IgD-negative memory B cell (primary cell): ENCODE measurements around the gene RUNX2. TPM values are rescaled to one million over a fixed set of nuclear protein-coding genes. Genes with fewer than 3 reads are reported as not detected.
A peak's percentile ranks its signal among the peaks of the same experiment; 100 is the strongest.

Experiments
- H3K27ac Mint-ChIP-seq, 3 donors: one replicate each; pipeline ENCODE4 v1.8.0; 2020 to 2022; ENCODE audit warnings: mild to moderate bottlenecking in 3 of 3, mixed read lengths in 3 of 3, moderate library complexity in 1 of 3
- H3K27me3 Mint-ChIP-seq: one replicate; pipeline ENCODE4 v1.8.0; 2021; ENCODE audit warnings: mixed read lengths
- H3K36me3 Mint-ChIP-seq: one replicate; pipeline ENCODE4 v1.8.0; 2020; ENCODE audit warnings: mild to moderate bottlenecking, mixed read lengths
- H3K4me1 Mint-ChIP-seq, 3 donors: one replicate each; pipeline ENCODE4 v1.8.0; 2020 to 2022; ENCODE audit warnings: mixed read lengths in 3 of 3, mild to moderate bottlenecking in 1 of 3
- H3K4me3 Mint-ChIP-seq, 4 donors: one replicate each; pipeline ENCODE4 v1.8.0; 2020 to 2022; ENCODE audit warnings: mild to moderate bottlenecking in 4 of 4, mixed read lengths in 4 of 4, moderate library complexity in 3 of 4
- H3K9me3 Mint-ChIP-seq, 3 donors: one replicate each; pipeline ENCODE4 v1.8.0; 2020 to 2021; ENCODE audit warnings: mixed read lengths in 3 of 3, mild to moderate bottlenecking in 1 of 3
- polyA plus RNA-seq: library from polyadenylated mRNA; unstranded; fragments of 300-500 nt; fragmentation: Illumina TruSeq; gene quantifications from one replicate; pipeline ENCODE4 v1.2.3, GENCODE V29; 2021

The RUNX2 gene
- polyA plus RNA-seq, 1 donor from 2014 or later, result 2.9 TPM

- Mint-ChIP-seq H3K27ac (peak overlapping the region in 1 of 3 donors; percentile 13), H3K27me3 (no peaks in the 10 kb centered on the region), H3K36me3 (peaks cover 4% of the 10 kb centered on the region), H3K4me3 (no peak overlapping the region), H3K4me1 (peaks cover 6 to 15% (median 9%) of the 10 kb centered on the region in 3 donors), H3K9me3 (no peaks in the 10 kb centered on the region)
Measured at GRCh38 chr6:45479834-45480751, 152.0 kb downstream of the RUNX2 start.

- no peak overlapping the region for H3K4me3 Mint-ChIP-seq
- peak overlapping the region in 1 of 3 donors; percentile 44 for H3K27ac Mint-ChIP-seq
- no peaks in the 10 kb centered on the region for H3K9me3 Mint-ChIP-seq
- H3K27me3 Mint-ChIP-seq, result no peaks in the 10 kb centered on the region
- H3K4me1 Mint-ChIP-seq, result peaks cover 6 to 15% (median 9%) of the 10 kb centered on the region in 3 donors
- peaks cover 4% of the 10 kb centered on the region for H3K36me3 Mint-ChIP-seq
Measured at GRCh38 chr6:45480752-45481415, 152.8 kb downstream of the RUNX2 start.

- H3K4me1 Mint-ChIP-seq, result peaks cover 21 to 31% (median 24%) of the 10 kb centered on the region in 3 donors
- H3K36me3 Mint-ChIP-seq, result peaks cover 4% of the 10 kb centered on the region
- H3K27me3 Mint-ChIP-seq, result no peaks in the 10 kb centered on the region
- no peak overlapping the region for H3K27ac Mint-ChIP-seq
- H3K4me3 Mint-ChIP-seq, result no peak overlapping the region
- H3K9me3 Mint-ChIP-seq, result no peaks in the 10 kb centered on the region
Measured at GRCh38 chr6:45483021-45483420, 154.9 kb downstream of the RUNX2 start.

DNA sequence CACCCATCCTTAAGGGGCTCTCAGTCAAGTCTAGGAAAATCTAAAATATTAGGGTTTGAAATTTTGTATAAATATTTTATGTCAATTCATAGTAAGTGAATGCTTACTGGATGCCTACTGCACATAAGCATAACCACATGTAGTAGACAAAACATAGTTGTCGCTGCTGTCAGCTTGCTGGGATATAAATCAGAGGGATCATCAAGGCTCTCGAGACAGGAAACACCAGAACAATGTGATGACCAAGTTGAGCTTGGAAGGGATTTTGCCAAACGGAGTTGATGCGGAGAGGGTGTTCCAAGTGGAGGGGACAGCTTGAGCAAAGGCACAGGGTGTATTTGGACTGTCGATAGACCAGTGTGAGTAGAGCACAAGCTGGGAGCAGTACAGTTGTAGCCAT is 155.4 kb downstream of the RUNX2 start:
- no peaks in the 10 kb centered on the region for H3K27me3 Mint-ChIP-seq
- peaks cover 23 to 33% (median 26%) of the 10 kb centered on the region in 3 donors for H3K4me1 Mint-ChIP-seq
- H3K36me3 Mint-ChIP-seq, result peaks cover 4% of the 10 kb centered on the region
- H3K27ac Mint-ChIP-seq, result no peak overlapping the region
- no peaks in the 10 kb centered on the region for H3K9me3 Mint-ChIP-seq
- no peak overlapping the region for H3K4me3 Mint-ChIP-seq

- peaks cover 5% of the 10 kb centered on the region for H3K36me3 Mint-ChIP-seq
- H3K4me1 Mint-ChIP-seq, result peaks cover 18 to 22% (median 21%) of the 10 kb centered on the region in 3 donors
- no peaks in the 10 kb centered on the region for H3K27me3 Mint-ChIP-seq
- H3K27ac Mint-ChIP-seq, result peak overlapping the region in 1 of 3 donors; percentile 29
- no peaks in the 10 kb centered on the region for H3K9me3 Mint-ChIP-seq
- H3K4me3 Mint-ChIP-seq, result peak overlapping the region in 2 of 4 donors; percentile 1 to 39
Measured at GRCh38 chr6:45486736-45487135, 158.6 kb downstream of the RUNX2 start.

DNA sequence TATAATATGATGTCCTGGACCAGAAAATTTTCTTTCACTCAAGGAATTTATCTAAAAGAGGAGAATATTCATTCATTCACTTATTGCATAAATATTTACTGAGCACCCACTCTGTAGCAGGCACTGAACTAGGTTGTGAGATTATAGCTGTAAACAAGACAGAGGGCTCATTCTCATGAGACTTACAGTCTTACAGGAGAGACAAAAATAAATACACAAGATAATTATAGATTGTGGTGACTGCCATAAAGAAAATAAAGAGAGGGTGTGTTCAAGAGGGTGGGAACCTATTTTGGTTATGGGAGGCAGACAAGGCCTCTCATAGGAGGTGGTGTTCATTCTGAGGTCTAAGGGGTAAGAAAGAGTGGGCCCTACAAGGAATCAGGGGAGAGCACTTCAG is 159.5 kb downstream of the RUNX2 start:
- H3K36me3 Mint-ChIP-seq, result peaks cover 5% of the 10 kb centered on the region
- no peaks in the 10 kb centered on the region for H3K27me3 Mint-ChIP-seq
- peak overlapping the region in 1 of 4 donors; percentile 32 for H3K4me3 Mint-ChIP-seq
- peaks cover 18 to 22% (median 21%) of the 10 kb centered on the region in 3 donors for H3K4me1 Mint-ChIP-seq
- peak overlapping the region in 1 of 3 donors; percentile 18 for H3K27ac Mint-ChIP-seq
- no peaks in the 10 kb centered on the region for H3K9me3 Mint-ChIP-seq

DNA sequence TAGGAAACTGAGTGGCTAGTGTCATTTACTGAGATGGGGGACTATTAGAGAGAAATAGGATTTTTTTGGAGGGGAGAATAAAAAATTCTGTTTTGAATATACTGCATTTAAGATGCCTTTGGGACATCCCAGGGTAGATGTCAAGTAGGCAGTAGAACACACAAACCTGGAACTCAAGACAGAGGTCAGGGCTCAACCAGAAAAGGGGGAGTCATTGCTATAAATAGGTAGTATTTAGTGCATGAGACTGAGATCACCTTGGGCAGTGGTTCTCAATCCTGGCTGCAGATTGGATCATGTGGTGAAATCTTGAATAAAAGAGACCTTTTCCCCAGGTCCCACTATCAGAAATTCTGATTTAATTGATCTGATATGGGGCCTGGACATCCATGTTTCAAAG is 160.1 kb downstream of the RUNX2 start:
- Mint-ChIP-seq H3K4me3 (no peak overlapping the region), H3K27ac (peak overlapping the region in 1 of 3 donors; percentile 18), H3K27me3 (no peaks in the 10 kb centered on the region), H3K36me3 (peaks cover 5% of the 10 kb centered on the region), H3K9me3 (no peaks in the 10 kb centered on the region), H3K4me1 (peaks cover 18 to 22% (median 21%) of the 10 kb centered on the region in 3 donors)

DNA sequence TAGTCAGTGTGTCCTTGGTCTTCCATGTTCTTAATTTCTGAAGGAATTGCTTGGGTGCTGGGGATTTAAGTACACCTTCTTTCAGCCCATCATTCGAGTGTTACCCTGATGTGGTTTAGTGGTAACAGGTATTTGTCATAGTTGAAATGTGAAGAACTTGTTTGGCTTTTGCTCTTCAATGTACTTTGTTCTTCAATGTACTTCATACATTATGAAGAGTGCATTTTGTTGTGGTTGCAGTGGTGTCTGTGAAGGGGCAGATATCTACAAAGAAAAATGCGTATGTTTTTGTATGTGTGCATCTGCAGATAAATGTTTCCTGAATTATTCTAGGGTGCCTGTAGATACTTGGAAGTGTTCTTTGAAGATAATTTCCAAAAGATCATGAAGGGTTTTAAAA is 160.8 kb downstream of the RUNX2 start:
- peaks cover 1% of the 10 kb centered on the region for H3K36me3 Mint-ChIP-seq
- no peaks in the 10 kb centered on the region for H3K9me3 Mint-ChIP-seq
- H3K4me1 Mint-ChIP-seq, result peaks cover 18 to 22% (median 21%) of the 10 kb centered on the region in 3 donors
- H3K4me3 Mint-ChIP-seq, result no peak overlapping the region
- H3K27me3 Mint-ChIP-seq, result no peaks in the 10 kb centered on the region
- H3K27ac Mint-ChIP-seq, result no peak overlapping the region

DNA sequence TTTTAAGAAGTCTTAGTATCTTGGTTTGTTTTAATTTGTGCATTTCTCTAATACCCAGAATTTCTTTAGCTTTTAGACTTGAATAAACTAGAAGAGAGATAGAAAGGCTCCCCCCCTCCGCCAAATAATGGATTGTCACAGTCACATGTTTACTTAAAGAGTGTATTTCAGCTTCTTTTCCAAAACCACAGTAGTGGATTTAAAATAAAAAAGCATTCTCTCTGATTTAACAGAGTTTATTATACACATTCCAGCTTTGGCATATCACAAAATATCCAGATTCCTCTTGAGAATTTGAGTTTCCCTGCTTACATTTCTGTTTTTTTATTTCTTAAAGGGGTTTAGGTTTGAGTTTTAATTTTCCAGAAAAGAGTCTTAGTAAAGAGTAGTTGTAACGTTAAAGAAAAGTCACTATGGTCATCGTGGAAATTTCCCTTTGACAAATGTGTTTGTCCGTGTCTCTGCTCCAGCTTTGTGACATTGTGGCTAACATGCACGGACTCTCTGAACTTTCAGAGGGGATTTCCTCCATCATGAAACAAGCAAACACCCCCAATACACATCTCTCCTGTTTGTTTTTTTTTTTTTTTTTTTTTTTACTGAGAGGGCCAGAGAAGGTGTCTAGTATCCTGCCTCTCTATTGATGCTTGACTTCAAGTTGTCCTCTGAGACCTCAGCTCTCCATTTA is 163.1 kb downstream of the RUNX2 start:
- Mint-ChIP-seq H3K9me3 (no peaks in the 10 kb centered on the region), H3K4me1 (peaks cover 30 to 36% (median 31%) of the 10 kb centered on the region in 3 donors), H3K27me3 (no peaks in the 10 kb centered on the region), H3K36me3 (peaks cover 1% of the 10 kb centered on the region), H3K27ac (no peak overlapping the region), H3K4me3 (no peak overlapping the region)

GRCh38 chr6:45491874-45492273 is 163.7 kb downstream of the RUNX2 start:
- peaks cover 1% of the 10 kb centered on the region for H3K36me3 Mint-ChIP-seq
- no peak overlapping the region for H3K27ac Mint-ChIP-seq
- no peaks in the 10 kb centered on the region for H3K27me3 Mint-ChIP-seq
- H3K4me3 Mint-ChIP-seq, result no peak overlapping the region
- H3K4me1 Mint-ChIP-seq, result peaks cover 28 to 37% (median 31%) of the 10 kb centered on the region in 3 donors
- H3K9me3 Mint-ChIP-seq, result no peaks in the 10 kb centered on the region

DNA sequence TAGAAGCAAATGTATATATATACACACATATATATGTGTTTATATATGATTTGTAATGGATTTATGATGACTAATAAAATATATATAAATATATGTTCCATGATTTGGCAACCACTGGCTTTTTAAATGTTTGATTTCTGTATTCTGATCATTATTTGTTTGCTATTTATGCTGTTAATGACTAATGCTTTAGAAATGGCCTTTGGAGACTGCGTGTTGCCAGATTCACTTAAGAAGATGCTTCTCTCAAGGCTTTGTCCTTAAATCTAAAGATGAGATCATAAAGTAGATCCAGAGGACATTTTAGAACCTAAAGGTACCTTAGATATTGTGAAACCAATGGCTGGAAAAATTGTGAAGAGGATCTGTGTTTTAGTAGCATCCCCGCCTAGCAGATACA is 165.6 kb downstream of the RUNX2 start:
- no peak overlapping the region for H3K27ac Mint-ChIP-seq
- peaks cover 1% of the 10 kb centered on the region for H3K27me3 Mint-ChIP-seq
- H3K9me3 Mint-ChIP-seq, result no peaks in the 10 kb centered on the region
- H3K4me3 Mint-ChIP-seq, result no peak overlapping the region
- peaks cover 1% of the 10 kb centered on the region for H3K36me3 Mint-ChIP-seq
- peaks cover 16 to 22% (median 18%) of the 10 kb centered on the region in 3 donors for H3K4me1 Mint-ChIP-seq

DNA sequence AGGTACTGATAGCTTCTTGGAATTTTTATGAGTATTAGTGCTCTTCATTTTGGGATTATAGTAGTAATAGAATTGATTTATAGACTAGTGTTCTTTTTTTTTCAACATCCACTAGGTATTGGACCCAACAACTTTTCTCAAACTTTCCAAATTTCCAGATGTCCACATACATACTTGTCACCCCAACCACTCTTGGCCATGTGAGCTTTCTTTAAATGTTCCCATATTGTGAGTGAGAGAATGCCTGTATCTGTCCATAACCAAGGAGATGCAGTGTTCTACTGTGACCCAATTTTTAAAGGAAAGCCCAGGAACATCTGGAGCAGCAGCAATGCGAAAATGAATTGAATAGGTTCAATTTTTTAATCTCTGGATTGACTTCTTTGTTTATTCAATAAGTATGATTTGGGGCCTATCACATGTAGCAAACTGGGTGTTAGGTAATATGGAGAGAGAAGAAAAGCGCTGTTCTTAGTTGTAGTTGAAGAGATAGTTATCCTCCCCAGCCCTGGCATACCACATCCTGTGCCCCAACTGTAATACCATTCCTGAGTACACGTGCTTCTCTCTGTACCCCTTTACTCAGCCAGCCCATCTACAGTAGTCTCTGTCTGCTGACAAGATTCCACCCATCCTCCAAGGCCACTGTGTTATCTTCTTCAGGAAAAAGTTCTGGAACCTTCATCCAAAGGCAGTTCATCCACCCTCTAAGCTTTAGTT is 166.4 kb downstream of the RUNX2 start:
- H3K27me3 Mint-ChIP-seq, result peaks cover 1% of the 10 kb centered on the region
- H3K9me3 Mint-ChIP-seq, result no peaks in the 10 kb centered on the region
- peak overlapping the region in 1 of 4 donors; percentile 4 for H3K4me3 Mint-ChIP-seq
- peaks cover 1% of the 10 kb centered on the region for H3K36me3 Mint-ChIP-seq
- H3K4me1 Mint-ChIP-seq, result peaks cover 16 to 20% (median 18%) of the 10 kb centered on the region in 3 donors
- H3K27ac Mint-ChIP-seq, result no peak overlapping the region

GRCh38 chr6:45495429-45496084 is 167.4 kb downstream of the RUNX2 start:
- Mint-ChIP-seq H3K9me3 (no peaks in the 10 kb centered on the region), H3K4me3 (peak overlapping the region in 2 of 4 donors; percentile 4 to 79), H3K27me3 (peaks cover 1% of the 10 kb centered on the region), H3K36me3 (peaks cover 1% of the 10 kb centered on the region), H3K27ac (peak overlapping the region in 1 of 3 donors; percentile 22), H3K4me1 (peaks cover 14 to 20% (median 17%) of the 10 kb centered on the region in 3 donors)

GRCh38 chr6:45496085-45496433 is 167.9 kb downstream of the RUNX2 start:
- Mint-ChIP-seq H3K9me3 (no peaks in the 10 kb centered on the region), H3K4me1 (peaks cover 13 to 20% (median 14%) of the 10 kb centered on the region in 3 donors), H3K4me3 (no peak overlapping the region), H3K36me3 (no peaks in the 10 kb centered on the region), H3K27me3 (peaks cover 1% of the 10 kb centered on the region), H3K27ac (peak overlapping the region in 1 of 3 donors; percentile 22)
